Small intestine (tissue), 7 donors: Measurements from ENCODE around the gene MAPK14. TPM values are rescaled to one million over a fixed set of nuclear protein-coding genes. Genes with fewer than 3 reads are reported as not detected.

Experiments used
- DNase-seq, 2 donors: peaks; one replicate each; pipeline versions ENCODE4 v3.0.0 to v3.0.0-alpha.2; 2013
- FAIRE-seq: peaks from 2 replicates; lab custom pipeline; 2012; peaks lifted over from hg19 to GRCh38; lab: Jason Lieb, UNC
- H3K27ac ChIP-seq, 3 donors: one replicate each; pipeline ENCODE4 v1.5.1; 2013; ENCODE audit warnings: low read length in 2 of 3, mild to moderate bottlenecking in 2 of 3, control low read depth in 1 of 3, inconsistent platforms in 1 of 3, low read depth in 1 of 3, moderate library complexity in 1 of 3
- H3K27me3 ChIP-seq, 3 donors: one replicate each; pipeline ENCODE4 v1.6.1; 2013; ENCODE audit warnings: low read length in 3 of 3, inconsistent platforms in 1 of 3; ENCODE audit not compliant: control insufficient read depth in 3 of 3, insufficient read depth in 3 of 3
- H3K36me3 ChIP-seq, 3 donors: one replicate each; pipeline ENCODE4 v1.6.1; 2013; ENCODE audit warnings: low read length in 3 of 3, inconsistent platforms in 1 of 3, low read depth in 1 of 3, mild to moderate bottlenecking in 1 of 3, moderate library complexity in 1 of 3; ENCODE audit not compliant: control insufficient read depth in 3 of 3, insufficient read depth in 2 of 3
- H3K4me1 ChIP-seq, 3 donors: one replicate each; pipeline ENCODE4 v1.6.1; 2013; ENCODE audit warnings: low read length in 2 of 3, inconsistent platforms in 1 of 3, low read depth in 1 of 3, mild to moderate bottlenecking in 1 of 3, moderate library complexity in 1 of 3; ENCODE audit not compliant: control insufficient read depth in 3 of 3, insufficient read depth in 2 of 3
- H3K4me3 ChIP-seq, 3 donors: one replicate each; pipeline ENCODE4 v1.5.1; 2013; ENCODE audit warnings: low read length in 3 of 3, control low read depth in 1 of 3, inconsistent platforms in 1 of 3, low read depth in 1 of 3, mild to moderate bottlenecking in 1 of 3, moderate library complexity in 1 of 3
- H3K9me3 ChIP-seq, 2 donors: one replicate each; pipeline ENCODE4 v1.6.1; 2013; ENCODE audit warnings: low read depth in 1 of 2, low read length in 1 of 2; ENCODE audit not compliant: control insufficient read depth in 2 of 2, insufficient read depth in 1 of 2
- WGBS, 3 donors: extraction: QIAGEN DNeasy Blood & Tissue Kit; methylation state at CpG; one replicate each; pipeline ENCODE4 v1.1.7; 2013; 5-methylcytosine and 5-hydroxymethylcytosine counted together
- polyA plus RNA-seq, 4 donors: library from polyadenylated mRNA; stranded (reverse) in 3 of 4; unstranded in 1 of 4; fragments of 200-250 nt in 3 of 4; fragments of 120-200 nt in 1 of 4; gene quantifications; one replicate each; pipeline versions ENCODE4 v1.2.1 to v1.2.3, GENCODE V29; 2013
- donor health status: healthy with polysubstance abuse.
- donor health status: control.
- donor health status: control.
- donor health status: Bipolar disorder and iron deficiency.
- donor health status: healthy.

MAPK14 gene
- polyA plus RNA-seq, 4 donors: 22.4 to 72.3 (median 32.2) TPM

GRCh38 chr6:36141961-36142360 is 114.4 kb downstream of the MAPK14 start:
- Histone ChIP-seq H3K27me3 (no peaks in the 10 kb centered on the region), H3K27ac (no peak overlapping the region), H3K9me3 (no peaks in the 10 kb centered on the region), H3K4me1 (peaks cover 0 to 11% (median 0%) of the 10 kb centered on the region in 3 donors), H3K36me3 (peaks cover 3 to 65% (median 8%) of the 10 kb centered on the region in 3 donors), H3K4me3 (no peak overlapping the region)
- WGBS, 3 donors: 90 to 94% (median 93%) methylated on average over 4 of the region's 4 CpGs
- no peak for DNase-seq
- no peak for FAIRE-seq

GRCh38 chr6:36142971-36143838 is 115.6 kb downstream of the MAPK14 start:
- peaks cover 3 to 54% (median 8%) of the 10 kb centered on the region in 3 donors for H3K36me3 ChIP-seq
- H3K27me3 ChIP-seq: no peaks in the 10 kb centered on the region
- H3K4me1 ChIP-seq: peaks cover 0 to 15% (median 0%) of the 10 kb centered on the region in 3 donors
- no peak overlapping the region for H3K27ac ChIP-seq
- FAIRE-seq: no peak
- WGBS, 3 donors: 92 to 96% (median 92%) methylated on average over 13 of the region's 13 CpGs
- no peak for DNase-seq
- no peak overlapping the region for H3K4me3 ChIP-seq
- peaks cover 0 to 7% of the 10 kb centered on the region in 2 donors for H3K9me3 ChIP-seq

- peaks cover 0 to 31% (median 3%) of the 10 kb centered on the region in 3 donors for H3K36me3 ChIP-seq
- H3K9me3 ChIP-seq: peaks cover 0 to 10% of the 10 kb centered on the region in 2 donors
- FAIRE-seq: no peak
- no peak overlapping the region for H3K4me3 ChIP-seq
- no peak overlapping the region for H3K27ac ChIP-seq
- peaks cover 0 to 8% (median 0%) of the 10 kb centered on the region in 3 donors for H3K4me1 ChIP-seq
- no peaks in the 10 kb centered on the region for H3K27me3 ChIP-seq
- 72 to 78% (median 77%) methylated on average over 4 of the region's 4 CpGs for WGBS, 3 donors
- no peak for DNase-seq
Observed at GRCh38 chr6:36145495-36145894, 117.9 kb downstream of the MAPK14 start.

- Histone ChIP-seq H3K27me3 (no peaks in the 10 kb centered on the region), H3K27ac (peak overlapping the region in 1 of 3 donors; percentile 32), H3K4me1 (peaks cover 0 to 8% (median 0%) of the 10 kb centered on the region in 3 donors), H3K36me3 (peaks cover 0 to 18% (median 3%) of the 10 kb centered on the region in 3 donors), H3K4me3 (no peak overlapping the region), H3K9me3 (peaks cover 0 to 10% of the 10 kb centered on the region in 2 donors)
- FAIRE-seq (no peak), DNase-seq (peak in 1 of 2 donors; percentile 60)
- WGBS, 3 donors: 26 to 75% (median 63%) methylated on average over 3 of the region's 3 CpGs
Observed at GRCh38 chr6:36147294-36147693, 119.7 kb downstream of the MAPK14 start.

- Histone ChIP-seq H3K4me3 (no peak overlapping the region), H3K9me3 (peaks cover 0 to 10% of the 10 kb centered on the region in 2 donors), H3K4me1 (peaks cover 0 to 8% (median 0%) of the 10 kb centered on the region in 3 donors), H3K27ac (no peak overlapping the region), H3K36me3 (peaks cover 0 to 7% (median 0%) of the 10 kb centered on the region in 3 donors), H3K27me3 (no peaks in the 10 kb centered on the region)
- no peak for DNase-seq
- no peak for FAIRE-seq
Observed at GRCh38 chr6:36149476-36149875, 121.9 kb downstream of the MAPK14 start.

- Histone ChIP-seq H3K4me1 (peaks cover 0 to 8% (median 0%) of the 10 kb centered on the region in 3 donors), H3K4me3 (no peak overlapping the region), H3K36me3 (peaks cover 0 to 3% (median 0%) of the 10 kb centered on the region in 3 donors), H3K27me3 (no peaks in the 10 kb centered on the region), H3K27ac (no peak overlapping the region), H3K9me3 (peaks cover 0 to 10% of the 10 kb centered on the region in 2 donors)
- WGBS, 3 donors: 56 to 75% (median 75%) methylated on average over 3 of the region's 3 CpGs
- DNase-seq (no peak), FAIRE-seq (no peak)
Observed at GRCh38 chr6:36150283-36150682, 122.7 kb downstream of the MAPK14 start.

GRCh38 chr6:36154286-36154685 is 126.7 kb downstream of the MAPK14 start:
- Histone ChIP-seq H3K4me3 (no peak overlapping the region), H3K27me3 (no peaks in the 10 kb centered on the region), H3K36me3 (no peaks in the 10 kb centered on the region), H3K27ac (no peak overlapping the region), H3K4me1 (no peaks in the 10 kb centered on the region), H3K9me3 (peaks cover 0 to 7% of the 10 kb centered on the region in 2 donors)
- no peak for FAIRE-seq
- 89 to 93% (median 90%) methylated on average over 2 of the region's 2 CpGs for WGBS, 3 donors
- no peak for DNase-seq

GRCh38 chr6:36155662-36156061 is 128.1 kb downstream of the MAPK14 start:
- WGBS, 3 donors: 92 to 97% (median 97%) methylated on average over 2 of the region's 2 CpGs
- Histone ChIP-seq H3K27me3 (no peaks in the 10 kb centered on the region), H3K4me3 (no peak overlapping the region), H3K27ac (no peak overlapping the region), H3K9me3 (peaks cover 0 to 14% of the 10 kb centered on the region in 2 donors), H3K36me3 (no peaks in the 10 kb centered on the region), H3K4me1 (no peaks in the 10 kb centered on the region)
- no peak for DNase-seq
- FAIRE-seq: no peak
